KG1 (cell line): ENCODE data around the gene C22orf23.
"Not testable (repeated sequence)": the region's sequence is repeated elsewhere in the genome, so short reads cannot be mapped to it uniquely, and the experiment has no call there.

ENCODE experiments used
- DNase-seq: peaks from one replicate; lab custom pipeline; 2025; lab: John Stamatoyannopoulos, UW

C22orf23 gene

DNA sequence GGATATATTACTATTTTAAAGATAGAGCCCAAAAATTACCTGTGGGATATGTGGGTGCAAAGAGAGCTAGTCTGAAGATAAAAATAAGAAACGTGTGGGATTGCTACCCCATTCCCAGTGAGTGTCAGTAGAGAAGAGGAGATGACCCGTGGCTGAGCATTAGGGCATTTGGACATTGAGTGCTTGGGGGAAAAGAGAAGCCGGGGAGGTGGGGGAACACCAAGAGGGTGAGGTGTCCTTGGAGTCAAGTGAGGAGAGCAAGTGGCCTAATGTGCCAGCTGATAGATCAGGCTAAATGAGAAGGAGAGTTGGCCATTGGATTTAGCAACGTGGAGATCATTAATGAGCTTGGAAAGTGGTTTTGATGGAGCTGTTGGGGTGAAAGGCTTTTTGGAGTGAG, 1.3 kb upstream of the C22orf23 start:
- no peak for DNase-seq

GRCh38 chr22:37953062-37953436, 352 bp downstream of the C22orf23 start:
- no peak for DNase-seq

- not testable (repeated sequence) for DNase-seq
These were observed 772 bp downstream of the C22orf23 start for GRCh38 chr22:37952629-37953028.

DNA sequence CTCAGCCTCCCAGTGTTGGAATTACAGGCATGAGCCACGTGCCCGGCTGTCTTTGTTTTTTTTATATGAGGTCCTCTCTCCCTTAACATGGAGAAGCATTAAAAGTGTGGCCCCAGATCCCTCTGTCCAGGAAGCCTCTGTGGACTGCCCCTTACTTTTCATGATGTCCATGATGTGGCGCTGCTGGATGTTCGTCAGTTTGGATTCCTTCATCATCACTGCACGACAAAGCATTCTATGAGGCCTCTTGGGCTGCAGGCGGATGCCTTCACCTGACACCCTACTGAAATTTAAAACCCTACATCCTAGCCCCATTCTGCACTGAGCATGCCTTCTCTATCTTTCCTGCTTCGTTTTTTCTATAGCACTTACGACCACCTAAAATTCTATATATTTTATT, 2.1 kb downstream of the C22orf23 start:
- DNase-seq: no peak

DNA sequence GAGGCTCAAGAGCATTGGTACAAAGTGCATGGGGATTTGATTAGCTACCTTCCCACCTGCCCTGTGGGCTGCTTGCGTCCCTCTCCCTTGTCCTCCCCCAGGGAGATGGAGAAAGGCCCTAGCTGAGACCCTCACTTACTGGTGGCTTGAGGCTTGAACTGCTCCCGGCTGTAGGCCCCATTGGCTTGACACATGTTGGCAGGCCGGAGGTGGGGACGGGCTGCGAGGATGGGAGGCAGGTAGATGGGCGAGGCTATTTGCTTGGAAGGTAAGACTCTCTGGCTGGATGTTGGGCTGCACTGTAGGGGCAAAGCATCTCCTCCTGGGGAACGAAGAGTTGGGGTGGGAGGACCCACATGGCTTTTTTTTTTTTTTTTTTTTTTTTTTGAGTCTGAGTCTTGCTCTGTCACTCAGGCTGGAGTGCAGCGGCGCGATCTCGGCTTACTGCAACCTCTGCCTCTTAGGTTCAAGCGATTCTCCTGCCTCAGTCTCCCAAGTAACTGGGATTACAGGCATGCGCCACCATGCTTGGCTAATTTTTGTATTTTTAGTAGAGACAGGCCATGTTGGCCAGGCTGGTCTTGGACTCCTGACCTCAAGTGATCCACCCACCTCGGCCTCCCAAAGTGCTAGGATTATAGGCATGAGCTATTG, 6.1 kb downstream of the C22orf23 start:
- DNase-seq: not testable (repeated sequence)

DNA sequence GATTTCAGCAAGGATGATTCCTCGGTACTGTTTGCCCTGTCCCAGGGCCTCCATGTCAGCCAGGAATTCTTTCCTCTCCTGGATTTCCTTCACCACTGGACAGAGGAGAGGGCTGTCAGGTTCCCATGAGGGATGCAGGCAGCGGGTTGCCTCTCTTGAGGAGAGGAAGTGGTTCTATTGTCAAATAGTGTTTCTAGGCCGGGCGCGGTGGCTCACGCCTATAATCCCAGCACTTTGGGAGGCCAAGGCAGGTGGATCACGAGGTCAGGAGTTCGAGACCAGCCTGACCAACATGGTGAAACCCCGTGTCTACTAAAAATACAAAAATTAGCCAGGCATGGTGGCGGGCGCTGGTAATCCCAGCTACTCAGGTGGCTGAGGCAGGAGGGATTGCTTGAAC, 9.0 kb downstream of the C22orf23 start:
- DNase-seq: not testable (repeated sequence)

DNA sequence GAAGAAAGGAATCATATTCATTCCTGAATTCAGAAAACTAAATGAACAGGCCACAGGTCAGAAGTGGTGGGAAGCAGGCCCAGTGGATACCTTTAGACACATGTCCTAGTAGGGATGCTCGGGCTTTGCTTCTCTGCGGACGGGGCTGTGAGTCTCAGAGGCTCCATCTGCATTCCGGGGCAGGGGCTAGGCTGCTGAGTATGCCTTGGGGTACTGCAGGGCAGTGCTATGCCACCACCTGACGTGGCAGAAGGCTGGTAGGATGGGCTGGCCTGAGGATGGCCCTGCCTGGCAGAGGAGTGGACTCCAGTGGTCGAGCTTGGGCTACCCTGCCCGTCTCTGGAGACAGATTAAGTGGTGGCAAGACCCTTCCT, 9.6 kb downstream of the C22orf23 start:
- no peak for DNase-seq

- no peak for DNase-seq
These were observed 10.1 kb downstream of the C22orf23 start for GRCh38 chr22:37943136-37943824.

- no peak for DNase-seq
These were observed 11.3 kb downstream of the C22orf23 start for GRCh38 chr22:37942133-37942532.

DNA sequence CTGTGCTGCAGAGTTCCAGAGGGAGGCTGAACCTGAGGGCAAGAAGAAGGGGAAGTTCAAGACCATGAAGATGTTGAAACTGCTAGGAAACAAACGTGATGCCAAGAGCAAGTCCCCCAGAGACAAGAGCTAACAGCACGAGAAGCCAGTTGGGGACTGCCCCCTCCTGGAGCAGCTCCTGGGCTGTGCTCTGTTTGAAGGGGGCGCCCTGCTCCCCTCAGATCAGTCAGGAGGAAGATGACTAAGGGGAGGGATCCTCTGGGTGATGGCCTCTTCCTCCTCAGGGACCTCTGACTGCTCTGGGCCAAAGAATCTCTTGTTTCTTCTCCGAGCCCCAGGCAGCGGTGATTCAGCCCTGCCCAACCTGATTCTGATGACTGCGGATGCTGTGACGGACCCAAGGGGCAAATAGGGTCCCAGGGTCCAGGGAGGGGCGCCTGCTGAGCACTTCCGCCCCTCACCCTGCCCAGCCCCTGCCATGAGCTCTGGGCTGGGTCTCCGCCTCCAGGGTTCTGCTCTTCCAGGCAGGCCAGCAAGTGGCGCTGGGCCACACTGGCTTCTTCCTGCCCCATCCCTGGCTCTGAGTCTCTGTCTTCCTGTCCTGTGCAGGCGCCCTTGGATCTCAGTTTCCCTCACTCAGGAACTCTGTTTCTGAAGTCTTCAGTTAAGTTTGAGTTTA, 12.6 kb downstream of the C22orf23 start:
- no peak for DNase-seq

GRCh38 chr22:37933711-37934376, 19.6 kb downstream of the C22orf23 start:
- DNase-seq: peak; percentile 11

GRCh38 chr22:37932821-37933578, 20.4 kb downstream of the C22orf23 start:
- DNase-seq: no peak

- DNase-seq: no peak
These were observed 21.0 kb downstream of the C22orf23 start for GRCh38 chr22:37932401-37932800.

- DNase-seq: no peak
These were observed 21.5 kb downstream of the C22orf23 start for GRCh38 chr22:37931893-37932389.

- DNase-seq: no peak
These were observed 22.4 kb downstream of the C22orf23 start for GRCh38 chr22:37930952-37931440.

- DNase-seq: no peak
These were observed 23.0 kb downstream of the C22orf23 start for GRCh38 chr22:37930270-37930951.

DNA sequence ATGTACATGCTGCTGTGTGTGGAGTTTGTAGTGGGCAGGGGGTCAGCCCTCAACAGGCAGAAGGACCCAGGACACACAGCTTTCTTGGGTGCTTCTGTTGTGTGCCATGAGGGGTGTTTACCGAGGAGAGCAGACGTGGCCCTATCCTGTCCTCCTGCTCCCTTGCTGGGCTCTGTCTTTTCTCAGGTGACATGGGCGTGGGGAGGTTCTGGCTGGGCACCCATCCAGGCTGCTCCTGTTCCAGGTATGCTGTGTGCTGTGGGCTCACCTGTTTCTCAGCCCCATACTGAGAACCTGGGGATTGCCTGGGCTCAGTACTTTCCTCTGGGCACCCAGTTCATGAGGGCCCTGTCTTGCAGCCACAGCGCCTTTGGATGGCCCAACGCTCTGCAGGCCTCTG, 24.0 kb downstream of the C22orf23 start:
- DNase-seq: no peak

DNA sequence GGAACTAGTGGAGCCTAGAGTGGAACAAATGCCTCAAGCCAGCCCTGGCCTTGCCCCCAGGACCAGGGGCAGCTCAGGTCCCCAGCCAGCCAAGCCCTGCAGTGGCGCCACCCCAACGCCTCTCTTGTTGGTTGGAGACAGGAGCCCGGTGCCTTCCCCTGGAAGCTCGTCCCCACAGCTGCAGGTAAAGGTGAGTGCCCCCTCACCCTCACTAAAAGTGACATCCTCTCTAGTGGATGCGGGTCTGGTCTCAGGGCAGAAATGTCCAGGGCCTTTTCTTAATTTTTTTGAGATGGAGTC, 25.8 kb downstream of the C22orf23 start:
- no peak for DNase-seq

- no peak for DNase-seq
These were observed 26.4 kb downstream of the C22orf23 start for GRCh38 chr22:37926771-37927636.

GRCh38 chr22:37926358-37926757, 27.0 kb downstream of the C22orf23 start:
- DNase-seq: no peak
